Body of pancreas (tissue), 4 donors: Measurements from ENCODE around the gene ARHGEF25.

Source experiments
- CTCF ChIP-seq, 7 experiments: fragments of 450-650 bp in 4 of 7; fragments of 200-600 bp in 3 of 7; sonication (generic) in 3 of 7; IDR thresholded peaks; one replicate each; pipeline ENCODE4 v1.5.1; 2016 to 2019; ENCODE audit warnings: antibody characterized with exemption in 7 of 7
- POLR2A ChIP-seq, 3 donors: fragments of 450-650 bp; IDR thresholded peaks; one replicate each; pipeline ENCODE4 v1.6.1; 2016; ENCODE audit warnings: antibody characterized with exemption in 3 of 3, mild to moderate bottlenecking in 2 of 3

DNA sequence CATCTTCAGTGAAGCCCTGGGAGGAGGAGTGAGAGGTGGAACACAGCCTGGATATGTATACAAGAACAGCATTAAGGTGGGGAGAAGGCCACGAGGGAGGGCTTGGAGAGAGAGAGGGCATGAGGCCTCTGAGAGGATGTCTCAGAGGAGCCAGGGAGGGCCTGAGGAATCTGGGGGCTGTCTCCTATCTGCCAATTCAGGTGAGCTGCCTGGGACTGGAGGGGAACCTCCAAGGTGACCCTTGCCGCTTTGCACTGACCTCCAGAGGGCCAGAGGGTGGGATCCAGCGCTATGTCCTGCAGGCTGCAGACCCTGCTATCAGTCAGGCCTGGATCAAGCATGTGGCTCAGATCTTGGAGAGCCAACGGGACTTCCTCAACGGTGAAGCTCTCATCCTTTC lies 4.4 kb downstream of the ARHGEF25 start:
- TF ChIP-seq CTCF (IDR thresholded peaks at IDR 0.05) (no peak), POLR2A (IDR thresholded peaks at IDR 0.05) (no peak)
